PC-9 (cell line): Measurements from ENCODE around the gene PSMD12. TPM values are rescaled to one million over a fixed set of nuclear protein-coding genes. Genes with fewer than 3 reads are reported as not detected.
A peak's percentile ranks its signal among the peaks of the same experiment; 100 is the strongest.

Experiments used
- BruUV-seq: library from RNA; stranded (reverse); fragments of 400-500 nt; replicated peaks from 2 replicates; lab custom pipeline; 2021; lab: Mats Ljungman, UMichigan
- CTCF ChIA-PET: fragments of 300-600 bp; sonication (Branson Sonifier 250); formaldehyde crosslinking; loops from one replicate; lab custom pipeline; 2022; ENCODE audit warnings: antibody characterized with exemption; lab: Charles Lee
- POLR2A ChIA-PET: fragments of 300-600 bp; sonication (Branson Sonifier 250); formaldehyde crosslinking; loops from one replicate; lab custom pipeline; 2022; ENCODE audit warnings: antibody characterized with exemption; ENCODE audit not compliant: unreplicated experiment; lab: Charles Lee
- DNase-seq, 2 experiments: peaks; one replicate each; pipeline versions ENCODE4 v3.0.0 to v3.0.0-alpha.2; 2015 to 2022; ENCODE audit warnings: mixed read lengths in 1 of 2
- H2AFZ ChIP-seq: fragments of 200-600 bp; sonication (generic); 2 replicates; pipeline ENCODE4 v1.8.1; 2017; ENCODE audit warnings: antibody characterized with exemption
- H3F3A ChIP-seq: fragments of 200-600 bp; sonication (generic); 2 replicates; pipeline ENCODE4 v1.8.1; 2017; ENCODE audit warnings: antibody characterized with exemption, mild to moderate bottlenecking, low read depth; ENCODE audit not compliant: insufficient read depth
- H3K27ac ChIP-seq: fragments of 200-600 bp; sonication (generic); 2 replicates; pipeline ENCODE4 v1.6.1; 2016; ENCODE audit warnings: mixed run types
- H3K27me3 ChIP-seq: fragments of 200-600 bp; sonication (generic); 2 replicates; pipeline ENCODE4 v1.6.1; 2016; ENCODE audit warnings: low read depth, mixed run types; ENCODE audit not compliant: insufficient read depth
- H3K36me3 ChIP-seq: fragments of 200-600 bp; sonication (generic); 2 replicates; pipeline ENCODE4 v1.6.1; 2016; ENCODE audit warnings: low read depth, mixed run types
- H3K4me1 ChIP-seq: fragments of 200-600 bp; sonication (generic); replicated peaks from 2 replicates; pipeline ENCODE4 v1.6.1; 2016; ENCODE audit warnings: mixed run types; ENCODE audit not compliant: insufficient read depth
- H3K4me2 ChIP-seq: fragments of 200-600 bp; sonication (generic); 2 replicates; pipeline ENCODE4 v1.6.1; 2017; ENCODE audit warnings: mixed run types
- H3K4me3 ChIP-seq: fragments of 200-600 bp; sonication (generic); 2 replicates; pipeline ENCODE4 v1.6.1; 2016; ENCODE audit warnings: mixed run types
- H3K79me2 ChIP-seq: fragments of 200-600 bp; sonication (generic); 2 replicates; pipeline ENCODE4 v1.6.1; 2017; ENCODE audit warnings: low read depth, mixed run types
- H3K9me2 ChIP-seq: fragments of 200-600 bp; sonication (generic); 2 replicates; pipeline ENCODE4 v1.8.1; 2017; ENCODE audit warnings: mild to moderate bottlenecking; ENCODE audit not compliant: insufficient read depth
- H3K9me3 ChIP-seq: fragments of 200-600 bp; sonication (generic); 2 replicates; pipeline ENCODE4 v1.8.1; 2016; ENCODE audit warnings: low read depth; ENCODE audit not compliant: insufficient read depth
- H4K20me1 ChIP-seq: fragments of 200-600 bp; sonication (generic); 2 replicates; pipeline ENCODE4 v1.8.1; 2017; ENCODE audit not compliant: insufficient read depth
- EZH2 ChIP-seq: fragments of 200-600 bp; sonication (generic); IDR thresholded peaks from 2 replicates; pipeline ENCODE4 v1.8.0; 2017; ENCODE audit warnings: antibody characterized with exemption, low read depth
- intact Hi-C: fragments of 100-400 bp; cut with micrococcal nuclease; formaldehyde crosslinking; loops from one replicate; pipeline ENCODE4 v1.10.0; 2022; ENCODE audit not compliant: unreplicated experiment
- total RNA-seq: library from RNA; stranded (reverse); gene quantifications from 2 replicates; pipeline ENCODE4 v1.2.3, GENCODE V29; 2021
- TF ChIP-seq, protein P1 (sequence below): fragments of 200-600 bp; sonication (generic); conservative IDR thresholded peaks from 2 replicates; pipeline ENCODE4 v1.6.1; 2017; ENCODE audit warnings: mixed run types, antibody characterized with exemption, mild to moderate bottlenecking, moderate library complexity

The PSMD12 gene
- total RNA-seq, 1 experiment from 2014 or later: 80.5 TPM

GRCh38 chr17:67385122-67385988, 19.0 kb upstream of the PSMD12 start:
- Histone ChIP-seq H3K4me2 (no peak overlapping the region), H2AFZ (no peak overlapping the region), H3K9me3 (no peaks in the 10 kb centered on the region), H3K9me2 (no peaks in the 10 kb centered on the region), H3K27ac (no peak overlapping the region), H3K27me3 (no peaks in the 10 kb centered on the region), H4K20me1 (no peaks in the 10 kb centered on the region), H3K79me2 (no peaks in the 10 kb centered on the region), H3K4me1 (peaks cover 8% of the 10 kb centered on the region), H3K36me3 (no peaks in the 10 kb centered on the region), H3F3A (peaks cover 8% of the 10 kb centered on the region; the same call in 1 of the 2 replicates), H3K4me3 (no peak overlapping the region)
- intact Hi-C loops: no loop called here
- no TSS peak for BruUV-seq
- DNase-seq: no peak
- TF ChIP-seq, protein P1, sequence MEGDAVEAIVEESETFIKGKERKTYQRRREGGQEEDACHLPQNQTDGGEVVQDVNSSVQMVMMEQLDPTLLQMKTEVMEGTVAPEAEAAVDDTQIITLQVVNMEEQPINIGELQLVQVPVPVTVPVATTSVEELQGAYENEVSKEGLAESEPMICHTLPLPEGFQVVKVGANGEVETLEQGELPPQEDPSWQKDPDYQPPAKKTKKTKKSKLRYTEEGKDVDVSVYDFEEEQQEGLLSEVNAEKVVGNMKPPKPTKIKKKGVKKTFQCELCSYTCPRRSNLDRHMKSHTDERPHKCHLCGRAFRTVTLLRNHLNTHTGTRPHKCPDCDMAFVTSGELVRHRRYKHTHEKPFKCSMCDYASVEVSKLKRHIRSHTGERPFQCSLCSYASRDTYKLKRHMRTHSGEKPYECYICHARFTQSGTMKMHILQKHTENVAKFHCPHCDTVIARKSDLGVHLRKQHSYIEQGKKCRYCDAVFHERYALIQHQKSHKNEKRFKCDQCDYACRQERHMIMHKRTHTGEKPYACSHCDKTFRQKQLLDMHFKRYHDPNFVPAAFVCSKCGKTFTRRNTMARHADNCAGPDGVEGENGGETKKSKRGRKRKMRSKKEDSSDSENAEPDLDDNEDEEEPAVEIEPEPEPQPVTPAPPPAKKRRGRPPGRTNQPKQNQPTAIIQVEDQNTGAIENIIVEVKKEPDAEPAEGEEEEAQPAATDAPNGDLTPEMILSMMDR: no peak
- no peak for TF ChIP-seq EZH2
- ChIA-PET POLR2A (no interaction called here), CTCF (interaction anchor here (0.7 to 1.6 kb wide), 3 partner anchors 11 to 215 kb away, joined by 3 to 9 read pairs (median 6); no protein-coding TSS in a partner anchor)

GRCh38 chr17:67381929-67382257, 15.5 kb upstream of the PSMD12 start:
- ChIA-PET CTCF (no interaction called here), POLR2A (no interaction called here)
- no peak for DNase-seq
- Histone ChIP-seq H3K36me3 (no peaks in the 10 kb centered on the region), H3K27me3 (no peaks in the 10 kb centered on the region), H3K27ac (no peak overlapping the region), H3K4me3 (no peak overlapping the region), H3K4me2 (no peak overlapping the region), H3K9me3 (no peaks in the 10 kb centered on the region), H3K4me1 (0 out of 2 replicates have a peak, but pooled peaks cover 4% of the 10 kb centered on the region), H3F3A (peaks cover 11% of the 10 kb centered on the region; the same call in 1 of the 2 replicates), H4K20me1 (no peaks in the 10 kb centered on the region), H3K79me2 (no peaks in the 10 kb centered on the region), H2AFZ (no peak overlapping the region), H3K9me2 (no peaks in the 10 kb centered on the region)
- intact Hi-C loops: no loop called here
- BruUV-seq: no TSS peak
- TF ChIP-seq, protein P1: no peak
- no peak for TF ChIP-seq EZH2

DNA sequence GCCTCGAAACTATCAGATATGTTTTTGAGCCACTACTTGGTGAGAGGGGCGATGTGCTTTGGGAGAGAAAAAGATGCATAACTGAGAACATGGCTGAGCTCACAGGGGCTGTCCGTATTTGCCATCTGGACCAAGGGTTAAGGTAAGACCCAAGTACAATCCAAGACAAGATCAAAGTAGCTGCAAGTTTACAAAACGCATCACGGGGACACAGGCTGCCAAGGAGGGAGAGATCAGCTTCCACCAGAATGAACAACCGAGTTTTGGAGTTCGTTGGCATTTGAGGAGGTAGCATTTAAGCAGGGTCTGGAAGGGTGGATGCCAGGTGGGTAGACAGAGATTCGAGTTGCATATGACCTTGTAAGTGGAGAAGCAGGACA, 12.9 kb upstream of the PSMD12 start:
- intact Hi-C loops: loop anchor here (2.0 to 5.0 kb wide), 3 partner anchors 96 to 338 kb away; partner anchors contain the start of gene NOL11
- TSS peak; percentile 36 for BruUV-seq
- Histone ChIP-seq H2AFZ (peak overlapping the region; percentile 83), H3K4me2 (peak overlapping the region; percentile 94), H3K27me3 (no peaks in the 10 kb centered on the region), H3K4me1 (peaks cover 19% of the 10 kb centered on the region), H3K9me2 (no peaks in the 10 kb centered on the region), H3K27ac (peak overlapping the region; percentile 24; the same call in 1 of the 2 replicates), H3F3A (peaks cover 18% of the 10 kb centered on the region; the same call in 1 of the 2 replicates), H3K79me2 (no peaks in the 10 kb centered on the region), H3K4me3 (peak overlapping the region; percentile 77), H4K20me1 (no peaks in the 10 kb centered on the region), H3K36me3 (no peaks in the 10 kb centered on the region), H3K9me3 (no peaks in the 10 kb centered on the region)
- TF ChIP-seq, protein P1: no peak
- no peak for TF ChIP-seq EZH2
- CTCF ChIA-PET: interaction anchor here (0.7 kb wide), 1 partner anchor 45 kb away, joined by 3 read pairs; no protein-coding TSS in a partner anchor
- POLR2A ChIA-PET: no interaction called here
- DNase-seq: no peak
